Type B pancreatic cell (in vitro differentiated cells): Measurements from ENCODE around the gene DCHS1. TPM values are rescaled to one million over a fixed set of nuclear protein-coding genes. Genes with fewer than 3 reads are reported as not detected.
A peak's percentile ranks its signal among the peaks of the same experiment; 100 is the strongest.

Experiments used
- DNase-seq: peaks from one replicate; pipeline ENCODE4 v3.0.0; 2021; ENCODE audit warnings: mixed read lengths; ENCODE audit not compliant: unreplicated experiment; ENCODE audit errors: extremely low spot score
- H3K27ac Mint-ChIP-seq: 2 replicates; pipeline ENCODE4 v1.8.0; 2021; ENCODE audit warnings: mild to moderate bottlenecking, mixed read lengths
- H3K27me3 Mint-ChIP-seq: 2 replicates; pipeline ENCODE4 v1.8.0; 2021; ENCODE audit warnings: mixed read lengths
- H3K36me3 Mint-ChIP-seq: 2 replicates; pipeline ENCODE4 v1.8.0; 2021; ENCODE audit warnings: mixed read lengths
- H3K4me1 Mint-ChIP-seq: one replicate; pipeline ENCODE4 v1.8.0; 2021; ENCODE audit warnings: mixed read lengths; ENCODE audit not compliant: unreplicated experiment
- H3K4me3 Mint-ChIP-seq: 2 replicates; pipeline ENCODE4 v1.8.0; 2021; ENCODE audit warnings: mild to moderate bottlenecking, mixed read lengths
- H3K9me3 Mint-ChIP-seq: 2 replicates; pipeline ENCODE4 v1.8.0; 2021; ENCODE audit warnings: mixed read lengths
- CTCF ChIP-seq: fragments of 200-600 bp; sonication (generic); conservative IDR thresholded peaks from 2 replicates; pipeline ENCODE4 v1.5.0; 2021; ENCODE audit warnings: antibody characterized with exemption, mild to moderate bottlenecking
- total RNA-seq: library from RNA; stranded (reverse); gene quantifications from 2 replicates; pipeline ENCODE4 v1.2.1, GENCODE V29; 2021; ENCODE audit warnings: low replicate concordance

DCHS1 gene
- total RNA-seq, 1 donor from 2014 or later: 54.9 TPM

- Mint-ChIP-seq H3K9me3 (no peaks in the 10 kb centered on the region), H3K4me3 (no peak overlapping the region)
Observed at GRCh38 chr11:6627762-6628241, 27.8 kb downstream of the DCHS1 start.

GRCh38 chr11:6626971-6627761, 28.4 kb downstream of the DCHS1 start:
- Mint-ChIP-seq H3K9me3 (no peaks in the 10 kb centered on the region), H3K36me3 (peaks cover 12% of the 10 kb centered on the region), H3K27ac (no peak overlapping the region), H3K4me3 (no peak overlapping the region), H3K27me3 (peaks cover 22% of the 10 kb centered on the region), H3K4me1 (no peaks in the 10 kb centered on the region)
- DNase-seq: peak; percentile 63
- no peak for TF ChIP-seq CTCF

More at GRCh38 chr11:6627762-6628241, 27.8 kb downstream of the DCHS1 start:
- no peaks in the 10 kb centered on the region for H3K4me1 Mint-ChIP-seq
- no peak for DNase-seq
- peaks cover 12% of the 10 kb centered on the region for H3K36me3 Mint-ChIP-seq
- TF ChIP-seq CTCF: no peak
- no peak overlapping the region for H3K27ac Mint-ChIP-seq
- peaks cover 22% of the 10 kb centered on the region for H3K27me3 Mint-ChIP-seq

GRCh38 chr11:6625832-6626420, 29.7 kb downstream of the DCHS1 start:
- Mint-ChIP-seq H3K4me1 (no peaks in the 10 kb centered on the region), H3K27ac (no peak overlapping the region), H3K36me3 (peaks cover 5% of the 10 kb centered on the region), H3K9me3 (no peaks in the 10 kb centered on the region), H3K4me3 (no peak overlapping the region), H3K27me3 (peaks cover 13% of the 10 kb centered on the region)
- peak; percentile 58 for DNase-seq
- no peak for TF ChIP-seq CTCF

GRCh38 chr11:6625156-6625831, 30.3 kb downstream of the DCHS1 start:
- Mint-ChIP-seq H3K4me3 (no peak overlapping the region), H3K36me3 (peaks cover 5% of the 10 kb centered on the region), H3K27ac (no peak overlapping the region), H3K9me3 (no peaks in the 10 kb centered on the region), H3K27me3 (peaks cover 9% of the 10 kb centered on the region), H3K4me1 (no peaks in the 10 kb centered on the region)
- no peak for TF ChIP-seq CTCF
- peak; percentile 60 for DNase-seq

- H3K36me3 Mint-ChIP-seq: peaks cover 5% of the 10 kb centered on the region
Observed at GRCh38 chr11:6623391-6624363, 31.9 kb downstream of the DCHS1 start.

More at GRCh38 chr11:6623391-6624363, 31.9 kb downstream of the DCHS1 start:
- H3K9me3 Mint-ChIP-seq: no peaks in the 10 kb centered on the region
- no peak overlapping the region for H3K4me3 Mint-ChIP-seq
- TF ChIP-seq CTCF: no peak
- H3K27ac Mint-ChIP-seq: no peak overlapping the region
- H3K4me1 Mint-ChIP-seq: no peaks in the 10 kb centered on the region
- peaks cover 5% of the 10 kb centered on the region for H3K27me3 Mint-ChIP-seq
- DNase-seq: peak; percentile 64
